Karpas-422 (cell line): ENCODE measurements around the gene LAMTOR3. TPM values are rescaled to one million over a fixed set of nuclear protein-coding genes. Genes with fewer than 3 reads are reported as not detected.

ENCODE experiments used
- total RNA-seq: library from RNA; depleted of rRNA; stranded (reverse); fragments of >200 nt; shearing (Covaris generic); gene quantifications from 2 replicates; pipeline ENCODE4 v1.2.3, GENCODE V29; 2014; ENCODE audit warnings: low replicate concordance; rRNA removed

LAMTOR3 gene
- total RNA-seq, 1 experiment from 2014 or later: 59.9 TPM

Other genes starting within 250 kb of the LAMTOR3 start
- 3.4 and 4.7 TPM in 2 replicates for gene C4orf54, start 236.6 kb downstream of the LAMTOR3 start, total RNA-seq
- 49.1 and 102 TPM in 2 replicates for gene DAPP1, start 77.6 kb downstream of the LAMTOR3 start, total RNA-seq
- gene DNAJB14, start 52.2 kb upstream of the LAMTOR3 start, total RNA-seq: 28.9 and 65.8 TPM in 2 replicates
- gene H2AZ1, start 55.8 kb upstream of the LAMTOR3 start, total RNA-seq: 544 and 874 TPM in 2 replicates